Endodermal cell (in vitro differentiated cells): ENCODE results near the gene ARID4A. TPM values are rescaled to one million over a fixed set of nuclear protein-coding genes. Genes with fewer than 3 reads are reported as not detected.

Experiments used
- total RNA-seq, 2 donors: library from RNA; stranded (reverse); fragmentation: NEBNext Ultra II Directional in 1 of 2; extraction: Animal tissue kit (Norgen Biotek cat#: 25700) in 1 of 2; gene quantifications; 2 replicates in 1 of 2; 3 replicates in 1 of 2; pipeline ENCODE4 v1.2.1, GENCODE V29; 2021

ARID4A gene
- total RNA-seq, 2 donors from 2014 or later: 22.1 to 24.5 TPM

Other genes with a start within 250 kb of the ARID4A start
- 10 to 100 TPM; 17.3 to 30.7 TPM for gene ARMH4, start 146.3 kb upstream of the ARID4A start, total RNA-seq
- 10 to 100 TPM; 53.2 to 53.8 TPM for gene ACTR10, start 98.4 kb upstream of the ARID4A start, total RNA-seq
- 100 to 1,000 TPM; 279 to 291 TPM for gene PSMA3, start 53.7 kb upstream of the ARID4A start, total RNA-seq
- gene TOMM20L, start 97.4 kb downstream of the ARID4A start, total RNA-seq: not detected
- 10 to 100 TPM; 29.4 to 34.2 TPM for gene TIMM9, start 129.0 kb downstream of the ARID4A start, total RNA-seq
- gene KIAA0586, start 129.2 kb downstream of the ARID4A start, total RNA-seq: 10 to 100 TPM; 14.2 to 26.4 TPM